Renal pelvis (tissue), 4 donors: Measurements from ENCODE around the gene TPRG1. TPM values are rescaled to one million over a fixed set of nuclear protein-coding genes. Genes with fewer than 3 reads are reported as not detected.

ENCODE experiments used
- DNase-seq: peaks from one replicate; pipeline ENCODE4 v3.0.0-alpha.2; 2013
- polyA plus RNA-seq, 3 donors: library from polyadenylated mRNA; unstranded; fragments of 120-200 nt; gene quantifications; one replicate each; pipeline ENCODE4 v1.2.1, GENCODE V29; 2013; ENCODE audit not compliant: insufficient read length in 3 of 3

Gene TPRG1
- polyA plus RNA-seq, 3 donors: 0.30 to 0.65 (median 0.42) TPM

DNA sequence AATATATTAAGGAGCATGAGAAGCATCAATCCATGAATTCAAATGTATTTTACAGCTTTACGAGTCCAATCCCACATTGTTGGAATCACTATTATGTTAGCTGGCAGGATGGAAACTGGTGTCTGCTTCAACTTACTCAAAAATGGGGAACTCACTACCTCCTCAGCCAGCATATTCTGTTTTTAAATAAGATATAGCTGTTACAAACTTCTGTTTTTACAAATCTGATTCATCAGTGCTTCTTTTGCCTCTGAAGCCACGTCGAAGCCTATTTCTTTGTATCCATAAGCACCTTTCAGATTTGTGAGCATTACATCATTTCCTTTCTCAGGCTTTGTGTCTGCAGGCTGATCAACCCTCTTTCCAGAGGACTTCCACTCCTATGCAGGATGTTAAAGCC, 105.9 kb downstream of the TPRG1 start:
- DNase-seq: no peak

DNA sequence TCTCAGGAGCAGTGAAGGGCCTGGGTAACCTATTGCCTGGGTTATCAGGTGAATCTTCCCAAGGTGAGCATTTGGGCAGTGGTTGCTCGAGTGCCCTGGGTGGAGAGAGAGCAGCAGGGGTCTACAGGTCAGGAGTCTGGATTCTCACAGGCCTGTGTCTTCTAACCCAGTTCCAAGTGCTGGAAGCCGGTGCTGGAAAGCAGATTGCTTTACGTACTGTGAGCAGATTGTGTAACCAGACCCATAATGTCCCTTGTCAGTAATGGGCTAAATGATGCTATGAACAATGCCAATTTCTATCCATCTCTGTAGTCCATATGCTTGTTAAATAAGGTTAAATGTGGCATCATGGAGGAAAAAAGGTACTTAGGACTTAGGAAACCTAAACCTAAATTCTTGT, 106.5 kb downstream of the TPRG1 start:
- no peak for DNase-seq

DNA sequence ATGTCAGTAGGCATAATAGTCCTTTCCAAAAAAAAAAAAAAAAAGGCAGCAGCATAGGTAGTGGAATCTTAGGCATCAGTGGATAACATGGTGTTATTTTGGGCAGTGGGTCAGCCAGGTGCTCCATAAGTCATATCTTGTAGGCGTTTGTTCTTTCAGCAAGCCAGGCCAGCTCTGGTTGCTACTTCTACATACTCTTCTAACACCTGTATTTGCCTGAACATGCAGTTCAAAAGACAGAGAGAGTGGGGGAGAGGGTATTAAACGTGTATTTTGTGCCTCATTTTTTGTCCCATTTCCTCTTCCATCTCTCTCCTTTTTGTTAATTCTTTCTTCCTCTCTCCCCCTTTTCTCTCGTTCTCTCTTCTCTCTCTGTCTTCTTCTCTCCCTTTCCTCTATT, 110.4 kb downstream of the TPRG1 start:
- no peak for DNase-seq

DNA sequence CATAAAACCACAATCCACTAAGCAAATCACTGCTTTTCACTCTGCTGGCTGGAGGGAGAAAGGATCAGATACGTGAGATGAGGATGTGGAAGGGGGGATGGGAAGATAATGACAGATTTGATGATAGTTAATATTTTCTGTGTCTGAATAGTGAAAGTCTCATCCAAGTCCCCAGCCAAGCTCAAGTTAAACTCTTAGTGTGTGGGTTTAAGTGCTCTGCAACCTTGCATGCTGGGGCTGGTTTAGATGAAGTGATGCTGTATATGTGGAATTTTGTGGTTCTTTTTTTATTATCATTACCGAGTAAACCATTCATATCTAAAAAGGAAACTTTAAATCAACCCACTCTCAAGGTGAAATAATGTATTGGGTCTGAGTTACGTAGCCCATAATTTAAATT, 111.0 kb downstream of the TPRG1 start:
- no peak for DNase-seq

DNA sequence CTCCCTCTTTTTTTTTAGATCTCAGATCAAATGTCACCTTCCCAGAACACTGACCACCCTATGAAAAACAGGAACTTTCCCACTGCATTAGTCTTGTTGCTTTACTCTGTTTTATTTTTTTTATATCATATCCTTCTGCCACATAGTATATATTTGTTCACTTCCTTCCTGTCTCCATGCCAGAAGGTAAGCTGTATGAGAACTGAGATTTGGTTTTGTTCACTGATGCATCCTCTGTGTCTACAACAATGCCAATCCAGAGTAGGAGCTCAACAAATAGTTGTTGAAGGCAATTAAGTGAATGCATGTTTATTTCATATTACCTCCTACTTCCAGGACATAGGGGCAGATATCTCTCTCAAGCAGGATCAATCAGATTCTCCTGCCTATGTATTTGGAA, 114.4 kb downstream of the TPRG1 start:
- DNase-seq: no peak

DNA sequence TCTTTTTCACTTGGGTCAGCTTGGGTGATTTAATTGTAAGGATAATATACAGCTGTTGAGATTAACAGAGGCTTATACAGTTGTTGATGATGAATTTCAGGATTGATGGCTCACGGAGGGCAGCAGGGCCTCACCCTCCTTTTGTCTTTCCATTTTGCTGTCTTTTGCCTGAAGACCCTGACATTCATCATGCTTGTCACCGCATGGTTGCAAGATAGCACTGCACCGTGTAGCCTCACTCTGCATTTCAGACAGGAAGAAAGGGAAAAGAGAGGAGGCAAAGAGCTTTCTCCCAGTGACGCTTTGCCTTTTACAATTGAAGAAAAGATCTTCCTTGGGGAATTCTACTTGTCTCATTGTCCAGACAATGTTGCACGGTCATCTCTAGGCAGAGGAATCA, 115.1 kb downstream of the TPRG1 start:
- DNase-seq: no peak

DNA sequence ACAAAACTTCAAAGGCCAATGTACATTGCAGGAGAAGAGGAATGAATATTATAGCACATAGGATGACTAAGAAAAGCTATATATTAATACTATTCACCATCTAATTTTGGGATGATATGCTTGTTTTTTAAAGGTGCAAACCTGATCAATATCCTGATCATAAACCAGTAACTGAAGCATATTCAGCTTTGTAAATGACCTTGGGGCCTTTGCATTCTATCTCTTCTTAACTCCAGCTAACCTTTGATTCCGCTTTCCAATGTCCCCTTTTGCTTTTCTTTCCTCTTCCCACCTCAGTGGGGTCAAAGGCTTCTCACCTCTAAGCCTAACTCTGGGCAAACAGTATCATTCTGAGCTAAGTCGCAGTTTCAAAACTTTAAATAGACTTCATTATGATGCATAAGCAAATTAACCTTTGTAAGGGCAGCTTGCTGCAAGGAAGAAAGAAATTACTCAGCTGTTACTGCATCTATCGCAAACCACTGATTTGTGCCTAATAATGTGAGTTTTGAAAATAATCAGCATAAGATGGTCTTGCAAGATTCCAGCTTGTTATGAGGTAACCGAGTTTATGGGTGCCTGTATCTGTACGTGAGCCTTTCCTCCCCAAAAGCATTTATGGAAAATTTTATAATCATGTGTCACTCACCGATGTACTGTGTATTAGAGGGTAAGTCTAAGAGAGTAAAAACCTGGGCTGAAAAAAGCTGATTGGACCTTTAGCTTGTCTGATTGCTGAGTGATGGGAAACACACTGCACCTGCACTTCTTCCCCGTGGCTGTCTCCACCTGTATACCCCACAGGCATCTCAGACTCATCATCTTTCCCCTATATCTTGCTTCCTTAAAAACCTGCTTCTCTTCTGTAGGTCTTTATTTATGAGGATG, 116.8 kb downstream of the TPRG1 start:
- DNase-seq: no peak

DNA sequence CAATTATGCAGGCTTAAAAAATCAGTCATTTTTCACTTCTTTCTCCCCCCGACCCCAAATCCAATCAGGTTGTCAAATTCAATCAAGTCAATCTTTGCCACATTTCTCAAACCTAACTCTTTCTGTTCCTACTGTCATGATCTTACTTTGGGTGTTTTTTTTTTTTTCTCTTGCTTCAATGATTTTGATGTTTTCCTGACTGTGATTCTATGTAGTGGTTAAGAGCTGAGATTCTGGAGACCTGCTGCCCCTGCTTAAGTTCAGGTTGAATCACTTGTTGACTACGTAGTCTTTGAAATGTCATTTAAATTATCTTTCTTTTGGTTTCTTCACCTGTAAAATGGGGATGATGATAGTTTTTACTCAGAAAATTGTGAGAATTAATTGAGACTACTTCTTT, 117.5 kb downstream of the TPRG1 start:
- DNase-seq: no peak

DNA sequence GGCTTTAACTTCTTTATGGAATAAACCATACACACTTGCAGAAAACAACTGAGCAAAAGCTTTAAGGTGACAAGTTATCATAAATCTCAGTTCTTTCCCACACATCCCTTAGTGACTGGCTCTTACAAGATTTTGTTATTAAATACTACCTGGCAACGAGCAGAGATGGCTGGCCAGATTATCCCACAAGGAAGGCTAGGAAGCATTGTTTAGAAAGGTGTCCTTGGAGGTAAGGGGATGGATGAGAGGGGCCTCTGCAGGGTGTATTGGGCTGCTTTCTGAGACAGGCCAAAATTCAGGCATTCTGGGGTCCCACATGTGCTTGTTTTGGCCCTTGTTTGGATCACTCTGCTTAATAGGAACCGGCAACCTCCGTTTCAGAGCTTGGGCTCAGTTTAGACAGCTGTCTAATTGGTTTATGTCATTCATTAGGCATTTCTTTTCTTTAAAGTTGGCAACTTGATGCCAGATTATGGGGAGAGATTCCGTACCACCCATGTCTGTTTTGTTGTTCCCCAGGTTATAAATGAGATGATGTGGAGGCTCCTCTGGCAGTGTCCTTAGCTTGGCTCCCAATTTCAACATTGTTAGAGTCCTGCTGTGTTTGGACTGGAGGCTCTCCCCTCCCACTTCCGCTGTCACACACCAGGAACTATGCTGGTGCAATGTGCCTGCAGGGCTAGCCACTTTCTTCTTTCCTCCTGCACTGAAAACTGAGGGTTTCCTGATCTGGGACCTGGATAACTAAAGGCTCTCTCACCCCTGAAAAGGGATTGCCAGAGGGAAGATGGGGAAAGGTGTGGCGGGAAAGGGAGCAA, 121.1 kb downstream of the TPRG1 start:
- DNase-seq: no peak

DNA sequence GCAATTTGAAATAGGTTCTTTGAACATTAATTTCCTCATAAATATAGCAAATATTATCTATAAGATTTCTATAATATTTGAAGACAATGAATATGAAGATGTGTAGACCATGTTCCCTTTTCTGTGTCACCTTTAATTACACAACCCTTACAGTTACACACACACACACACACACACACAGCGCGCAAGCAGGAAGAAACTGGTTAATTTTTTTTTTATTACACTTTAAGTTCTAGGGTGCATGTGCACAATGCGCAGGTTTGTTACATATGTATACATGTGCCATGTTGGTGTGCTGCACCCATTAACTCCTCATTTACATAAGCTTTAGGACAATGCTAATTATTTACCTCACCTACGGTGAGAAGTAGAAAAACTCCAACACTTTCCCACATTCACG, 122.9 kb downstream of the TPRG1 start:
- DNase-seq: no peak

DNA sequence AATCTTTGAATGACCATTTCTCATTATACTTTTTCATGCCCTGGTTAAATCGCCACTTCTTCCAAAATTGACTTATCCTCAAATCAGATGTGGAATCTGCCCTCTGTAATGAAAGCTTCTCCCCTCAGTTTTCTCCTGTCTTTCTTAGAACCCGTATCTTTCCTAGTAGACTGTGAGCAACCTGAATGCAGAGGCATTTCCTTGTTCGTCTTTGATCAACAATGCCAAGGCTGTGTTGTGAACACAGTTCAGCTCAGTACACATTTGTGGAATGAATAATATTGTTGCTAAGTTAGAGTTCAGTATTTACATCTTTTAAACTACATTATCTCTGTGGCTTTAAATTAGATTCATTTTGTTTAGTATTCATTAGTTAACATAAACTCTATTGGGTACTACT, 123.3 kb downstream of the TPRG1 start:
- DNase-seq: no peak

DNA sequence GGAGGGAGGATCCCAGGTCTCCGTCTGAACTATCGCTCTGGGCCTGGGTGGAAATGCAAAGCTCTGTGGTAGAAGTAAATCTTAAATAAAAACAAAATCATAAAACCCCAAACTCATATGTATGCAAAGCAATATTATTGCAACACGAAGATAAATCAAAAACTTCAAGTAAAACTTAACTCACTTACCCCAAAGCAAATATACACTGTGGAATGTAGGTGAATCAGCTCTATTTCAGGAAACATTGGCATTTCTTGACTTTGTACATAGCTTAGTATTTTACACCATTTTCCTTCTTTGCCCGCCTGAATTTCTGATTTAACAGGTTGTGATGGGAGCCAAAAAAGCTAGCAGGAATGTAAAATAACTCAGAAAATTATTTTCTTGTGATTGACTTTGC, 126.2 kb downstream of the TPRG1 start:
- no peak for DNase-seq

DNA sequence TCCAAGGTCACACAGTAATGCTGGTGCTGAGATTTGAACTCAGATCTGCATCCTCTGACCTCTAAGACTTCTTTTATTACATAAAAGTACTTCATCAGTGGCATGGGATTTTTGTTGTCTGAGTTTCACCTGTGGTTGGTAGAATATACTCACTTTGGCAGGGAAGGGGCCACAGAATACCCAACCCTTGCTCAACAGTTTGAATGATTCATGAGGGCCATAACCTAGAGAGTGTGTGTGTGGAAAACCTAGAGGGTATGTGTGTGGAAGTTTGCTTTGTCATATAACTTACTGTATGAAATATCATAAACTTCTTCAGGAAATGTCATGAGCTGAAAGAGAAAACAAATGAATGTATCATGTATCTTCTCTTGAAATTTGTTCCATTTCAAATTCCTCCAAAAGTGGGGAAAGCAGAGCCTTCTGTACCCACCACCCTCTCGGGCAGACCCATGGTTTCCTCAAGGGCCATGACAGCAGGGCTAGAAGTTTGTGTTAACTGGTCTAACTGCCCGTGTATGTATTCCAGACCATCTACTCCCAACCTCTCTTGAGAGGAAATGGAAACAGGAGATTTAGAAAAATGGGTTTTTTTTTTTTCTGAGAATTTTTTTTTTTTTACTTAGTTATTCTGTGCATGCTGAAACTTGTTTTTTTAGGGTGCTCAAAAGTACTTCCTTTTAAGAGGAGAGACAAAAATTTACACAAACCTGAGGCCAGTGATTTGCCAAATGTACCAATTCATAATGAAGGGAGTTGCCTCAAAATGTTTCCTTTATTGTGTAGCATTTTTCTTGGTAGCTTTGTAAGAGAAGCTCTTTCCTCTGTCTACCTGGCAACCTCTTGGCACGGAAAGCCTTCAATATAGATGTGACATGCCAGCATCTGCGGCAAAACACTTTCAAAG, 127.0 kb downstream of the TPRG1 start:
- no peak for DNase-seq

DNA sequence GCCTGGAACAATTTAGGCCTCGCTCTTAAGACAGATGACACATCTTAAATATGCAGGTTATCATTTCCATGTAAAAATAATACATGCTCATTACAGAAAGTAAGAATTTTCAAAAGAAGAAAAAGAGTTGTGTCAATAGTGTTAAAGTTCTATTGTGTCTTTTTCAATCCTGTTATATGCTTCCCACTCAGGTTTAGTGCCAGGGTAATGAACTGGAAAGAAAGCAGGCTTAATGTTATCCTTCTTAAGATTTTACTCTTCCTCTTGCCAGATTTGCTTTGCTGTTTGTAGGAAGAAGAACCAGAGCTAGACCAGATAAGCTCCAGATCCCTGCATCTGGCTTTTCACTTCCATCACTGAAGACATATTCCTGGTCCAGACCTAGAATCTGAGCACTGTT, 128.6 kb downstream of the TPRG1 start:
- DNase-seq: no peak

DNA sequence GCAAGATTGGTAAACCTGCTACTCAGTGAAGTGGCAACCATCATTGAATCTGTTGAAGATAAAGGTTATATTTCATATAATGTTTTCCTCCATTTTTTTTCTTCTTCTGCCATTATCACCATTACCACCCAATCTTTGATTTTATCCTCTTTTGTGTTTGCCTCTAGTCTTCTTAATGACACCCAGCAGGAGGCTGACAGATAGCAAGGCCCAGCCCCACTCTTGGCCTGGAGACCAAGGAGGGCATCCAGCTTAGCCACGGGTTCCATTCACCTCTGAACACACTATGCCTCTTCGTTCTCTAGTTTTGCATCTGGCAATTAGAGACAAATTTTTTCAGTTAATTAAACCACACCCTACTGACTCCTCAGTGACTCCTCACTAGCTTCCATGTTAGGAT, 129.7 kb downstream of the TPRG1 start:
- DNase-seq: no peak

DNA sequence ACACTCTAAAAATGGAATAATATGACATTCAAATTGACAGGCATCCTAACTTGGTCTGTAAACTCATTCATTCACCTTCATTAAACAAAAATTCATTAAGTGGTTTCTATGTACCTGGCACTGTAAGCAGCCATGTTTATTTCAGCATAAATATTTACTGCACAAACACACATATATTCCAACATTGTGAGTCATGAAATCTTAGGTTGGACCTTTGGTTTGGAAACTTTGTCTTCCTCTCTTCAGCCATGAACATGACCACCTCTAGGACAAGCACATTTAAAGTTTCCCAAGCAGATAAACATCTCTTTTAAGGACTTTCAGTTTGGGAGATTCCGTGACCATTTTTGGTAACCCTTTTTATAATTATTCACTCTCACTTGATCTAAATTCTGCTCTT, 131.8 kb downstream of the TPRG1 start:
- no peak for DNase-seq

DNA sequence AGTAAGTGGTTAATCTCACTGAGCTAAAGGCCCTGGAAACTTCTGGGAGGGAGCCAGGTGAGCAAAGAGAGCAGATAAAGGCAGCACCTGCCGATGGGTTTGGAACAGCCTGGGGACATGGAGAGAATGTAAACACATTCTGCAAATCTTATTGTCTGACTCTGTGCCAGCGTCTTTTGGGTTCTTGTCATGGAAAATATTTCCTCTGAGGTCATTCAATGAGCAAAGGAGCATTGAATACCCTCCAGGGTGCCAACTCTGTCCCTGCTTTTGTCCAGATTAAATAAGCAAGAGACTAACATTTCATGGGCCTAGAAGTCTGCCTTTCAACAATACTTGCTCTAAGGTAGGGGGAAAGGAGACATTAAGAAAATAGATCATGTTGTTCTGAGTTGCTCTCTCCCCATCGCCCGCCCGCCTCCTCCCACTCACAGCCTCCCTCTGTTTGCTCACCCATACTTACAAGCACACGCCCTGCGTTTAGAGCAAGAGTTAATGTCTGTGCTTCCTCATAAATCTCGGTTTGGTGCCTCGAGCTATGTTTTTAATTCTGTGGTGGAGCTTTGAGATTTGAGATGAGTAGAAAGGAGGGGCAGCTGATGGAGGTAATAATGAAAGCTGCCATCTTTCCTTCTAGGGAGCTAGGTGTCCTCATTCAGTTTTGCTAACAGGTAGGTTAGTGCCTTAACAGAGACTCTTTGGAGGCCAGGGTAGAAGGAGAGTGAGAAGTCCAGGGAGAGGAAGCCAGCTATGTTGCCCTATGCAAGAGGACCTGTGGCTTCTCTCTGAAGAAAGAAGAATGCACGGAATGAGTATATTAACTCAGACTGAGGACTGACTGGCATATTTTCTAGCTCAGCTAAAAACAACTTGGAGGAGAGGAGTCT, 132.9 kb downstream of the TPRG1 start:
- DNase-seq: peak; percentile 41

DNA sequence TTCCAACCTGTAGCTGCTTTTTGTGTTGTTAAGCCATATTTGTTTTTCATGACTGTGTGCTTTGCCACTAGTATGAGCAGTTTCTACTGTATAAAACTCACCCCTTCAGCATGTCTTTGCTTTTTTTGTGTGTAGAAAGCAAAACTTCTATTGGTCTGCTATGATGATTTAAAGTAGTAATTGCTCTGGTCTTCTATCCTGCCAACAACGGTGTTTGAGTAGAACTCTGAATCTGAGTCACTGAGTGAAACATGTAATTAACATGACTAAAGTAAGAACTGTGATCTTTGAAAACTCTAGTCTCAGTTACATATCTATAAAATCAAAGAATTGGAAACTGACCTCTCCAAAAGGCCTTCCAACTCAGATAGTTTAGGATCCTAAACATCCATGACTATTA, 133.6 kb downstream of the TPRG1 start:
- no peak for DNase-seq

DNA sequence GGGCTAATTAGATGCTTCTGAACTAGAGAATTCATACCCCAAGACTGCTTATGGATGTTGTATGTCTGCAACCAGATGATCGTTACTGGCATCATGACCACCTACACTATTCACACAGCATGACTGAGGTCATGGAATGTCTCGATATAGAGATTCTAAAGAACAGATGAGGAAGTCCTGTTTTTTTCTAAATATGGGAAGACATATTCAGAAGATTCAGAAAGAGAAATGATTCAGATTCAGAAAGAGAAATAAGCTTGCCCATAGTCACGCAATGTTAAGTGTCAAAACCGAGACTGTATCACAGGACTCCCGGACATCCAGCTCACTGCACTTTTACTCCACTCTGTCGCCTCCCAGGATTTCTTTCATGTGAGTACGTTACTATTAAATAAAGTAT, 136.2 kb downstream of the TPRG1 start:
- no peak for DNase-seq

DNA sequence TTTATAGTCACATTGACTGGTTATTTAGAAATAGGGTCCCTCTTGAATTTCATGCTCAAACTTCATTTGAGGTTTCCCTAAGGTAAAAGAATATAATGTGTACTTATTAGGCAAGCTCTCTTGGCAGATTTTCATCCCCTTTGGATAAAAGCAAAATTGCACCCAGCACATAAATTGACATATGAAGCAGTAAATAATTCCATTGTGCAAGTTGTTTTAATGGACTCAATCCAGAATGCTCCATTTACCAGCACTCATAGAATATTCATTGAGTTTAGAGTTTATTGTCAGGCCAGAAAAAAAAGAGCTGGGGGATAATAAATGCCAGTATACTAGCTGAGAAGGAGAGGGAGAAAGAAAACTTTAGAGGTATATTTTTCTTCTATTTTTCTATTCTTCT, 136.8 kb downstream of the TPRG1 start:
- DNase-seq: no peak

DNA sequence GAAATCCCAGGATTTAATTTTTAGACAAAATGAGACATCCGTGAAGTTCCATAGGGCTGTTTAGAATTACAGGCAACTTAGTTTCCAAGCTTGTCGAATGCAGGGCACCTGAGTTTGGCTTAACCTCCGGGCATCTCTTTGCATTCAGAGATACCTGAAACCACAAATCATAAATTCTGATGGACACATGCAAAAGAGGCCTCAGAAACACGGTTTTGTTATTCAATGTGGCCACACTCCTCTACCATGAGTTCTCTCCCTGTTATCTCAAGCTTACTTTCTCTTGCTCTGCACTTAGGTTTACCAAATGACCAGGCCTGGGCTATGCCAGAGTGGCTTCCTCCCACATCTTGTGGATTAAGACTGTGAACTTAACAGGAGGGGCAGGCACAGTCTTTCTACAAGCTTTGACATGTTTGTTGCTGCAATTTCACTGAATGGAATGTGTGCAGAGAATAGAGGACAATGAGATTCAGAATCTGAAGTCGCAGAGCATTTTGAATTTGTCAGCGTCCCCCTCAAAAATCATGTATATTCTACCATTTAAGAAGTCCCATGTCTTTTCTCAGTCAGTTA, 137.7 kb downstream of the TPRG1 start:
- no peak for DNase-seq
